Measurements from ENCODE around the gene HDHD3. TPM values are rescaled to one million over a fixed set of nuclear protein-coding genes. Genes with fewer than 3 reads are reported as not detected.
"Not testable (repeated sequence)": the region's sequence is repeated elsewhere in the genome, so short reads cannot be mapped to it uniquely, and the experiment has no call there.

Gene HDHD3
- total RNA-seq, 2 experiments from 2014 or later = 20.0 to 21.3 TPM

DNA sequence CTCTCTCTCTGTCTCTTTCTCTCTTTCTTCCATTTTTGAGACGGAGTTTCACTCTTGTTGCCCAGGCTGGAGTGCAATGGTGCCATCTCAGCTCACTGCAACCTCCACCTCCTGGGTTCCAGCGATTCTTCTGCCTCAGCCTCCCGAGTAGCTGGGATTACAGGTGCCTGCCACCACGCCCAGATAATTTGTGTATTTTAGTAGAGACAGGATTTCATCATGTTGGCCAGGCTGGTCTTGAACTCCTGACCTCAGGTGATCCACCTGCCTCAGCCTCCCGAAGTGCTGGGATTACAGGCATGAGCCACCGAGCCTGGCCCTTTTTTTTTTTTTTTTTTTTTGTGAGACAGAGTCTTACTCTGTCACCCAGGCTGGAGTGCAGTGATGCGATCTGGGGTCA is 4.7 kb upstream of the HDHD3 start:
- H3K9me3 Mint-ChIP-seq; H3K36me3 Mint-ChIP-seq; POLR2A ChIA-PET; H3K27me3 Mint-ChIP-seq; H3K4me3 Mint-ChIP-seq; H3K4me1 Mint-ChIP-seq; H3K27ac Mint-ChIP-seq; DNase-seq; ATAC-seq (ENCODE audit: low read depth): not testable (repeated sequence)

- Mint-ChIP-seq H3K36me3 (no peaks in the 10 kb centered on the region), H3K27ac (no peak overlapping the region), H3K4me1 (no peaks in the 10 kb centered on the region), H3K27me3 (peaks cover 5% of the 10 kb centered on the region), H3K9me3 (no peaks in the 10 kb centered on the region), H3K4me3 (no peak overlapping the region)
- DNase-seq (no peak), ATAC-seq (ENCODE audit: low read depth) (no peak)
- POLR2A ChIA-PET = no interaction called here
Observed at GRCh38 chr9:113380869-113381378, 4.1 kb upstream of the HDHD3 start.

DNA sequence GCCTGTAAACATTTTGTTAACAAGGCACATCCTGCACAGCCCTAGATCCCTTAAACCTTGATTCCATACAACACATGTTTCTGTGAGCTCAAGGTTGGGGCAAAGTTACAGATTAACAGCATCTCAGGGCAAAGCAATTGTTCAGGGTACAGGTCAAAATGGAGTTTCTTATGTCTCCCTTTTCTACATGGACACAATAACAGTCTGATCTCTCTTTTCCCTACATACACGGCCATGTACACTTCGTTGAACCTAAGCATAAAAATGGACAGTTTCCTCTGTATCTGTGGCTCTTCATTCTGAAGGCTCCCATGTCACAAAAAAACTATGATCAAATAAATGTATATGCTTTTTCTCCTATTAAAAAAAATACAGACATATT is 3.0 kb upstream of the HDHD3 start:
- H3K4me1 Mint-ChIP-seq; H3K4me3 Mint-ChIP-seq; POLR2A ChIA-PET; DNase-seq; H3K27ac Mint-ChIP-seq; H3K9me3 Mint-ChIP-seq; H3K36me3 Mint-ChIP-seq; ATAC-seq (ENCODE audit: low read depth); H3K27me3 Mint-ChIP-seq: not testable (repeated sequence)

DNA sequence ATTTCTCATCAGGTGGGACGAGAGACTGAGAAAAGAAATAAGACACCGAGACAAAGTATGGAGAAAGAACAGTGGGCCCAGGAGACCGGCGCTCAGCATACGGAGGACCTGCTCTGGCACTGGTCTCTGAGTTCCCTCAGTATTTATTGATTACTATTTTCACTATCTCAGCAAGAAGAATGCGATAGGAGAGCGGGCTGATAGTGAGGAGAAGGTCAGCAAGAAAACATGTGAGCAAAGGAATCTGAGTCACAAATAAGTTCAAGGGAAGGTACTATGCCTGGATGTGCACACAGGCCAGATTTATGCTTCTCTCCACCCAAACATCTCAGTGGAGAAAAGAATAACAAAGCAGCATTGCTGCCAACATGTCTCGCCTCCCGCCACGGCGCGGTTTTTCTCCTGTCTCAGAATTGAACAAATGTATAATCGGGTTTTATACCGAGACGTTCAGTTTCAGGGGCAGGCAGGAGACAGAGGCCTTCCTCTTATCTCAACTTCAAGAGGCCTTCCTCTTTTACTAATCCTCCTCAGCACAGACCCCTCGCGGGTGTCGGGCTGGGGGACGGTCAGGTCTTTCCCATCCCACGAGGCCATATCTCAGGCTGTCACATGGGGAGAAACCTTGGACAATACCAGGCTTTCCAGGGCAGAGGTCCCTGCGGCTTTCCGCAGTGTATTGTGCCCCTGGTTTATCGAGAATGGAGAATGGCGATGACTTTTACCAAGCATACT is 2.5 kb upstream of the HDHD3 start:
- H3K4me3 Mint-ChIP-seq; H3K27me3 Mint-ChIP-seq; DNase-seq; ATAC-seq (ENCODE audit: low read depth); H3K36me3 Mint-ChIP-seq; H3K9me3 Mint-ChIP-seq; H3K27ac Mint-ChIP-seq; POLR2A ChIA-PET: not testable (repeated sequence)
- H3K4me1 Mint-ChIP-seq = peaks cover 11% of the 10 kb centered on the region

DNA sequence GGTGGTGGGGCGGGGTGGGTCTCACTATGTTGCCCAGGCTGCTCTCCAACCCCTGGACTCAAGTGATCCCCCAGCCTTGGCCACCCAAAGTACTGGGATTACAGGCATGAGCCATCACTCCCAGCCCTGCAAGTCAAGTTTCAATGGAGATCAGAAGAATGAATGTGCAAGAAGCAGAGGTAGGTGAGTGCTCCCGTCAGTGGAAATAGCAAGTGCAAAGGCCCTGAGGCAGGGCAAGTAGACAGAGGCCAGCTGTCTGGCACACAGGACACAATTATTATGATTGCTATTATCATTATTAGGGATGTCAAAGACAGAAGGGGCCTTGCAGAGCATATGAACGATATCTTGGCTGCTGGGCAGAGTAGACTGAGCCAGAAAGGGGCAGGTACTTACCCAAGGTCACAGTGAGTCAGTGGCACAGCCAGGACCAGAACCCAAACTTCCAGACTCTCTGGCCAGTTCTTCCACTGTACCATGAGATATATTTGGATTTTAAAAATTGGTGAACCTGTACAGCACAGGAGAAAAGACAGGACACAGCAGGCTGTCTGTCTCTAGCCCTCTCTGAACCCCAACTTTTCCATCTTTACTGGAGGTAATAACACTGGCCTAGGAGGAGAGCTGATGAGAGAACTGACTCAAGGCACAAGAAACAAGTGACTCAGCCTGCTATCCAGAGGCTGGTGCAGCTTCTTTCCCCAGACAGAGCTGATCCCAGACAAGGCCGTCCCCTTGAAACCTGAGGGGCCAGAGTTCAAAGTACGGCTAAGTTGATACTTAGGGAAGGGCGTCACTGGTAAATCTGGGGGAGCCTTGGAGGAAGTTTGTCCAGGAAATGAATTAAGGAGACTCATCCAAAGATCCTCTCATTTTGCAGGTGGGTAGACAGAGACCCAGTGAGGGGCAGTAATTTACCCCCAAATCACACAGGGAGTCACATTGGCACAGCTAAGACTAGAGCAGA is 1.4 kb downstream of the HDHD3 start:
- H3K36me3 Mint-ChIP-seq = peaks cover 9% of the 10 kb centered on the region
- ATAC-seq (ENCODE audit: low read depth) (no peak), DNase-seq (no peak)
- peak overlapping the region; percentile 60 for H3K27ac Mint-ChIP-seq
- peaks cover 15% of the 10 kb centered on the region for H3K4me1 Mint-ChIP-seq
- H3K9me3 Mint-ChIP-seq = no peaks in the 10 kb centered on the region
- H3K27me3 Mint-ChIP-seq = no peaks in the 10 kb centered on the region
- POLR2A ChIA-PET = interaction anchor here (0.5 to 2.7 kb wide), 4 partner anchors 19 to 1212 kb away, joined by 3 to 13 read pairs (median 5); partner anchors contain the start of genes ATP6V1G1, BSPRY and WDR31
- peak overlapping the region; percentile 91 for H3K4me3 Mint-ChIP-seq

GRCh38 chr9:113373676-113374392 is 3.0 kb downstream of the HDHD3 start:
- DNase-seq = no peak
- POLR2A ChIA-PET = interaction anchor here (0.7 to 1.3 kb wide), 2 partner anchors 12 to 1967 kb away, joined by 3 read pairs; no protein-coding TSS in a partner anchor
- no peak overlapping the region for H3K27ac Mint-ChIP-seq
- H3K4me1 Mint-ChIP-seq = peaks cover 15% of the 10 kb centered on the region
- H3K27me3 Mint-ChIP-seq = no peaks in the 10 kb centered on the region
- no peak for ATAC-seq (ENCODE audit: low read depth)
- peaks cover 9% of the 10 kb centered on the region for H3K36me3 Mint-ChIP-seq
- no peak overlapping the region for H3K4me3 Mint-ChIP-seq
- H3K9me3 Mint-ChIP-seq = no peaks in the 10 kb centered on the region

DNA sequence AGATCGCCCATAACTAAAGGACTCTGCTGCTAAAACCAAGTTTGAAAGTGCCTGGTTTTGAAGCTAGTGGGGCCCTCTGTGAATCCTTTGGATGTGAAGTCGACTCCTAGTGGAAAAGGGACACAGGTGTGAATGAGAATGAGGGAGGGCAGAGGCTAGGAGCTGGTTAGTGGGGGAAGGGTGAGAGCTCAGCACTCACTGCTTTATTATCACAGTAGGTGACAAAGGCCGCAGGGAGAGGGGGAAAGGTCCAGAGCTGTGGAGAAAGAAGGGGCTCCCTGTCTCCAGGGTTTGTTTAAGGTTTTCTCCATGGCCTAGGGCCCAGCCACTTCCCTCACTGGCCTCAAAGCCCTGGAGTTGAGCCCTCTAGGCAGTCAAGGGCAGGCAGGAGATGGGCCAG is 3.5 kb downstream of the HDHD3 start:
- POLR2A ChIA-PET = interaction anchor here (0.6 to 1.3 kb wide), 2 partner anchors 12 kb away, joined by 3 read pairs; no protein-coding TSS in a partner anchor
- Mint-ChIP-seq H3K4me3 (no peak overlapping the region), H3K36me3 (peaks cover 9% of the 10 kb centered on the region), H3K9me3 (no peaks in the 10 kb centered on the region), H3K27ac (peak overlapping the region; percentile 21), H3K4me1 (peaks cover 15% of the 10 kb centered on the region), H3K27me3 (no peaks in the 10 kb centered on the region)
- DNase-seq (no peak), ATAC-seq (ENCODE audit: low read depth) (no peak)

DNA sequence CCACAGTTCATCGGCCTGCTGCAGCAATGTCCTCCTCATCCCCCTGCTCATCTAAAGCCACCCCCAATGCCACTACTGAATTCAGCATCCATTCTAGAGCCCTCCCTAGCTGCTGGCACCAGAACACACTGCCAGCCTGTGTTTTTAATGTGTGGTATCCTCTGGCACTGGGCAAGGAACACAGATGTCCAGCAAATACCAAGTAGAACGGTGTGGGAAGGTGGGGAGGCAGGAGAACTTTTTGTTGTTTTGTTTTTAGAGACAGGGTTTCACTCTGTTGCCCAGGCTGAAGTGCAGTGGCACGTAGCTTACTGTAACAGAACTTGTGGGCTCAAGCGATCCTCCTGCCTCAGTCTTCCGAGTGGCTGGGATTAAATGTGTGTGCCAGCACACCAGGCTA is 4.7 kb downstream of the HDHD3 start:
- peaks cover 15% of the 10 kb centered on the region for H3K4me1 Mint-ChIP-seq
- POLR2A ChIA-PET = interaction anchor here (0.7 kb wide), 1 partner anchor 12 kb away, joined by 4 read pairs; no protein-coding TSS in a partner anchor

GRCh38 chr9:113370806-113371325 is 5.9 kb downstream of the HDHD3 start:
- Mint-ChIP-seq H3K4me1 (peaks cover 15% of the 10 kb centered on the region), H3K27me3 (no peaks in the 10 kb centered on the region), H3K4me3 (no peak overlapping the region), H3K27ac (no peak overlapping the region), H3K36me3 (peaks cover 11% of the 10 kb centered on the region), H3K9me3 (no peaks in the 10 kb centered on the region)
- DNase-seq = no peak
- ATAC-seq (ENCODE audit: low read depth) = no peak
- POLR2A ChIA-PET = interaction anchor here (0.8 kb wide), 1 partner anchor 21 kb away, joined by 3 read pairs; no protein-coding TSS in a partner anchor

More for the DNA sequence above, 4.7 kb downstream of the HDHD3 start:
- Mint-ChIP-seq H3K4me3 (no peak overlapping the region), H3K9me3 (no peaks in the 10 kb centered on the region), H3K36me3 (peaks cover 9% of the 10 kb centered on the region), H3K27ac (no peak overlapping the region), H3K27me3 (no peaks in the 10 kb centered on the region)
- DNase-seq (no peak), ATAC-seq (ENCODE audit: low read depth) (no peak)

DNA sequence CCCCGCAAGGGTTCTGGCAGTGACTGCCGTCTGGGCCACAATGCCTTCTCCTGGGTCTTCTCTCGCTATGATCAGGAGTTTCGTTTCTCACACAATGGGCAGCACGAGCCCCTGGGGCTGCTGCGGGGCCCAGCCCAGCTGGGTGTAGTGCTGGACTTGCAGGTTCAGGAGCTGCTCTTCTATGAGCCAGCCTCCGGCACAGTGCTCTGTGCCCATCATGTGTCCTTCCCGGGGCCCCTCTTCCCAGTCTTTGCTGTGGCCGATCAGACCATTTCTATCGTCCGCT is 7.0 kb downstream of the HDHD3 start:
- Mint-ChIP-seq H3K27me3 (no peaks in the 10 kb centered on the region), H3K27ac (no peak overlapping the region), H3K9me3 (no peaks in the 10 kb centered on the region), H3K4me1 (peaks cover 6% of the 10 kb centered on the region), H3K36me3 (peaks cover 9% of the 10 kb centered on the region), H3K4me3 (no peak overlapping the region)
- ATAC-seq (ENCODE audit: low read depth) (no peak), DNase-seq (no peak)
- POLR2A ChIA-PET = interaction anchor here (0.7 kb wide), 1 partner anchor 607 kb away, joined by 3 read pairs; no protein-coding TSS in a partner anchor

- peaks cover 6% of the 10 kb centered on the region for H3K4me1 Mint-ChIP-seq
- peaks cover 9% of the 10 kb centered on the region for H3K36me3 Mint-ChIP-seq
- no peak overlapping the region for H3K4me3 Mint-ChIP-seq
- no peak overlapping the region for H3K27ac Mint-ChIP-seq
- POLR2A ChIA-PET = no interaction called here
- H3K27me3 Mint-ChIP-seq = no peaks in the 10 kb centered on the region
- H3K9me3 Mint-ChIP-seq = no peaks in the 10 kb centered on the region
- no peak for DNase-seq
- ATAC-seq (ENCODE audit: low read depth) = no peak
Observed at GRCh38 chr9:113368982-113369854, 7.6 kb downstream of the HDHD3 start.

- Mint-ChIP-seq H3K27me3 (no peaks in the 10 kb centered on the region), H3K4me1 (peaks cover 6% of the 10 kb centered on the region), H3K9me3 (no peaks in the 10 kb centered on the region), H3K4me3 (no peak overlapping the region), H3K36me3 (peaks cover 9% of the 10 kb centered on the region), H3K27ac (no peak overlapping the region)
- no peak for ATAC-seq (ENCODE audit: low read depth)
- DNase-seq = no peak
- POLR2A ChIA-PET = interaction anchor here (1.6 kb wide), 1 partner anchor 19 kb away, joined by 5 read pairs; the partner anchor contains the start of gene BSPRY
Observed at GRCh38 chr9:113368348-113368981, 8.3 kb downstream of the HDHD3 start.

All from activated naive CD8-positive, alpha-beta T cell treated with anti-CD3 and anti-CD28 coated beads, Interleukin-2, amount 10 ng/mL, durations not matched to agents 7 days and 5 days (primary cell).